ENCODE measurements around the gene KIRREL2. TPM values are rescaled to one million over a fixed set of nuclear protein-coding genes. Genes with fewer than 3 reads are reported as not detected.

Gene KIRREL2
- total and polyA plus RNA-seq, 9 of the 15 experiments (the other 6 are each of a cell fraction or from before 2014, with no cell fraction given): 0.01 to 0.12 (median 0.09) TPM; not detected in 4

- 0 out of 2 replicates have a peak, but pooled peaks have one; percentile 13 for TF ChIP-seq HBP1 (CRISPR knock-in tag; IDR thresholded peaks at IDR 0.05)
- peak; percentile 29; the same call in 1 of the 2 replicates for TF ChIP-seq RAD51 (IDR thresholded peaks at IDR 0.05; ENCODE audit: borderline replicate concordance, low read depth)
- peak; percentile 70; the same call in 1 of the 2 replicates for TF ChIP-seq MECOM (CRISPR knock-in tag; IDR thresholded peaks at IDR 0.05)
- TF ChIP-seq, protein P1, sequence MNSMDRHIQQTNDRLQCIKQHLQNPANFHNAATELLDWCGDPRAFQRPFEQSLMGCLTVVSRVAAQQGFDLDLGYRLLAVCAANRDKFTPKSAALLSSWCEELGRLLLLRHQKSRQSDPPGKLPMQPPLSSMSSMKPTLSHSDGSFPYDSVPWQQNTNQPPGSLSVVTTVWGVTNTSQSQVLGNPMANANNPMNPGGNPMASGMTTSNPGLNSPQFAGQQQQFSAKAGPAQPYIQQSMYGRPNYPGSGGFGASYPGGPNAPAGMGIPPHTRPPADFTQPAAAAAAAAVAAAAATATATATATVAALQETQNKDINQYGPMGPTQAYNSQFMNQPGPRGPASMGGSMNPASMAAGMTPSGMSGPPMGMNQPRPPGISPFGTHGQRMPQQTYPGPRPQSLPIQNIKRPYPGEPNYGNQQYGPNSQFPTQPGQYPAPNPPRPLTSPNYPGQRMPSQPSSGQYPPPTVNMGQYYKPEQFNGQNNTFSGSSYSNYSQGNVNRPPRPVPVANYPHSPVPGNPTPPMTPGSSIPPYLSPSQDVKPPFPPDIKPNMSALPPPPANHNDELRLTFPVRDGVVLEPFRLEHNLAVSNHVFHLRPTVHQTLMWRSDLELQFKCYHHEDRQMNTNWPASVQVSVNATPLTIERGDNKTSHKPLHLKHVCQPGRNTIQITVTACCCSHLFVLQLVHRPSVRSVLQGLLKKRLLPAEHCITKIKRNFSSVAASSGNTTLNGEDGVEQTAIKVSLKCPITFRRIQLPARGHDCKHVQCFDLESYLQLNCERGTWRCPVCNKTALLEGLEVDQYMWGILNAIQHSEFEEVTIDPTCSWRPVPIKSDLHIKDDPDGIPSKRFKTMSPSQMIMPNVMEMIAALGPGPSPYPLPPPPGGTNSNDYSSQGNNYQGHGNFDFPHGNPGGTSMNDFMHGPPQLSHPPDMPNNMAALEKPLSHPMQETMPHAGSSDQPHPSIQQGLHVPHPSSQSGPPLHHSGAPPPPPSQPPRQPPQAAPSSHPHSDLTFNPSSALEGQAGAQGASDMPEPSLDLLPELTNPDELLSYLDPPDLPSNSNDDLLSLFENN (IDR thresholded peaks at IDR 0.05; ENCODE audit: low read depth in 2 of 2, low read length in 2 of 2): no peak
- TF ChIP-seq GTF2F1 (IDR thresholded peaks at IDR 0.05; ENCODE audit: low read depth, low read length): no peak
- TF ChIP-seq, protein P2, sequence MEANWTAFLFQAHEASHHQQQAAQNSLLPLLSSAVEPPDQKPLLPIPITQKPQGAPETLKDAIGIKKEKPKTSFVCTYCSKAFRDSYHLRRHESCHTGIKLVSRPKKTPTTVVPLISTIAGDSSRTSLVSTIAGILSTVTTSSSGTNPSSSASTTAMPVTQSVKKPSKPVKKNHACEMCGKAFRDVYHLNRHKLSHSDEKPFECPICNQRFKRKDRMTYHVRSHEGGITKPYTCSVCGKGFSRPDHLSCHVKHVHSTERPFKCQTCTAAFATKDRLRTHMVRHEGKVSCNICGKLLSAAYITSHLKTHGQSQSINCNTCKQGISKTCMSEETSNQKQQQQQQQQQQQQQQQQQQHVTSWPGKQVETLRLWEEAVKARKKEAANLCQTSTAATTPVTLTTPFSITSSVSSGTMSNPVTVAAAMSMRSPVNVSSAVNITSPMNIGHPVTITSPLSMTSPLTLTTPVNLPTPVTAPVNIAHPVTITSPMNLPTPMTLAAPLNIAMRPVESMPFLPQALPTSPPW (CRISPR knock-in tag; IDR thresholded peaks at IDR 0.05): peak; percentile 55
- TF ChIP-seq KDM2B (CRISPR knock-in tag; IDR thresholded peaks at IDR 0.05): peak; percentile 87; the same call in 1 of the 2 replicates
- TF ChIP-seq NCOA1 (IDR thresholded peaks at IDR 0.05; ENCODE audit: low read depth): peak; percentile 68; the same call in 1 of the 2 replicates
- no peak for TF ChIP-seq PHF20 (IDR thresholded peaks at IDR 0.05; ENCODE audit: partially characterized antibody)
- no peak for TF ChIP-seq ELK1 (CRISPR knock-in tag; IDR thresholded peaks at IDR 0.05)
- TF ChIP-seq, protein P3, sequence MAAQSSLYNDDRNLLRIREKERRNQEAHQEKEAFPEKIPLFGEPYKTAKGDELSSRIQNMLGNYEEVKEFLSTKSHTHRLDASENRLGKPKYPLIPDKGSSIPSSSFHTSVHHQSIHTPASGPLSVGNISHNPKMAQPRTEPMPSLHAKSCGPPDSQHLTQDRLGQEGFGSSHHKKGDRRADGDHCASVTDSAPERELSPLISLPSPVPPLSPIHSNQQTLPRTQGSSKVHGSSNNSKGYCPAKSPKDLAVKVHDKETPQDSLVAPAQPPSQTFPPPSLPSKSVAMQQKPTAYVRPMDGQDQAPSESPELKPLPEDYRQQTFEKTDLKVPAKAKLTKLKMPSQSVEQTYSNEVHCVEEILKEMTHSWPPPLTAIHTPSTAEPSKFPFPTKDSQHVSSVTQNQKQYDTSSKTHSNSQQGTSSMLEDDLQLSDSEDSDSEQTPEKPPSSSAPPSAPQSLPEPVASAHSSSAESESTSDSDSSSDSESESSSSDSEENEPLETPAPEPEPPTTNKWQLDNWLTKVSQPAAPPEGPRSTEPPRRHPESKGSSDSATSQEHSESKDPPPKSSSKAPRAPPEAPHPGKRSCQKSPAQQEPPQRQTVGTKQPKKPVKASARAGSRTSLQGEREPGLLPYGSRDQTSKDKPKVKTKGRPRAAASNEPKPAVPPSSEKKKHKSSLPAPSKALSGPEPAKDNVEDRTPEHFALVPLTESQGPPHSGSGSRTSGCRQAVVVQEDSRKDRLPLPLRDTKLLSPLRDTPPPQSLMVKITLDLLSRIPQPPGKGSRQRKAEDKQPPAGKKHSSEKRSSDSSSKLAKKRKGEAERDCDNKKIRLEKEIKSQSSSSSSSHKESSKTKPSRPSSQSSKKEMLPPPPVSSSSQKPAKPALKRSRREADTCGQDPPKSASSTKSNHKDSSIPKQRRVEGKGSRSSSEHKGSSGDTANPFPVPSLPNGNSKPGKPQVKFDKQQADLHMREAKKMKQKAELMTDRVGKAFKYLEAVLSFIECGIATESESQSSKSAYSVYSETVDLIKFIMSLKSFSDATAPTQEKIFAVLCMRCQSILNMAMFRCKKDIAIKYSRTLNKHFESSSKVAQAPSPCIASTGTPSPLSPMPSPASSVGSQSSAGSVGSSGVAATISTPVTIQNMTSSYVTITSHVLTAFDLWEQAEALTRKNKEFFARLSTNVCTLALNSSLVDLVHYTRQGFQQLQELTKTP (IDR thresholded peaks at IDR 0.05; ENCODE audit: low read depth in 1 of 2, partially characterized antibody in 2 of 2): peak in 1 of 2 experiments; percentile 49
- TF ChIP-seq CREB1 (IDR thresholded peaks at IDR 0.05): peak; percentile 39; the same call in 1 of the 2 replicates
- TF ChIP-seq CREB1 (CRISPR knock-in tag; IDR thresholded peaks at IDR 0.05): peak; percentile 34; the same call in 1 of the 2 replicates
Observed at GRCh38 chr19:35845215-35846037, 11.3 kb upstream of the KIRREL2 start (continued).
